Measurements from ENCODE around the gene ZFAND3. TPM values are rescaled to one million over a fixed set of nuclear protein-coding genes. Genes with fewer than 3 reads are reported as not detected.

The ZFAND3 gene
- total and polyA plus RNA-seq, 2 donors (not counting 3 experiments of a cell fraction or from before 2014, with no cell fraction given), result 15.4 to 54.2 TPM

DNA sequence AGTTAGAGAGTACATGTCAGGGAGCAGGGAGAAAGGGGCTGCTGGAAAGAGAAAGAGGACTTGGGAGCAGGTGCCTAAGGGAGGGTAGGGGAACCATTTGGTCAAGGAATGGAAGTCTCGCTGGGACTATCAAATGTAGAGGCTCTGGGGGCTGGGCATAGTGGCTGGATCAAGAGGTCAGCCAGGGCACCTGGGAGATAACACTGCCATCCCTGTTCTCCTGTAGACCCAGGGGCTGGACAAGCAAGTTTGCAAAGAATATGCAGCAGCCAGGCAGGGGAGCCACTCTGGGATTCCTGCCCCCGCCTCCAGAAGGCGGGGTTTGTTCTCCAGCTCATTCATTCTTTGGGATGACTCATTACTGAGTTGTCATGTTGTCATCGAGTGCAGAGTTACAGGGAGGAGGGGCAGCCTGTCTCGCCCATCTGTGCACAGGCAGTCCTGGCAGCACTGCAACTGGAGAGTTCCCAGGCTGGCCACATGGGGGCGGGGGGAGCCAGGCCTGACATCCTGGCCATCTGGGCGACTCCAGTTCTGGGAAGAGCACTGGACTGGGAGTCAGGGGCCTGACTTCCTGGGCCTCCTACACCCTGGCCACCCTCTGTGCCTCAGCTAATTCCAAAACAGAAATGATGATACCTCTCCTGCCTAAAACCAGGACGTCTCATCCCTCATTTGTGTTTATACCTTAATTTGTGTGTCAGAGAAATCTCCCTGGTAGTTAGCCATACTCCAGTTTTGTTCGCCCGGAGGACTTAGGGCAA, 28.2 kb upstream of the ZFAND3 start:
- Histone ChIP-seq H3K4me3 (replicated peaks in 1 of 3; ENCODE audit: insufficient read depth in 1 of 3, low read depth in 1 of 3, low read length in 3 of 3) (no peak overlapping the region), H3K36me3 (ENCODE audit: control insufficient read depth in 2 of 2, extremely low read depth in 1 of 2, insufficient read depth in 2 of 2, low read length in 2 of 2) (no peaks in the 10 kb centered on the region), H3K79me2 (ENCODE audit: control insufficient read depth, insufficient read depth, low read length) (no peaks in the 10 kb centered on the region), H3K27me3 (ENCODE audit: control insufficient read depth in 2 of 2, insufficient read depth in 2 of 2, low read length in 2 of 2) (peaks cover 2% of the 10 kb centered on the region in 2 experiments), H2AFZ (ENCODE audit: low read depth, low read length) (no peak overlapping the region), H4K20me1 (replicated peaks; ENCODE audit: control insufficient read depth, extremely low read depth, insufficient read depth, low read length) (no peaks in the 10 kb centered on the region), H3K4me1 (ENCODE audit: control insufficient read depth, extremely low read depth, insufficient read depth, low read length) (peaks cover 5% of the 10 kb centered on the region), H3K9me1 (replicated peaks; ENCODE audit: control insufficient read depth, extremely low read depth, insufficient read depth, low read length) (no peaks in the 10 kb centered on the region), H3K27ac (ENCODE audit: insufficient read depth, low read depth, low read length) (no peak overlapping the region), H3K9me3 (replicated peaks; ENCODE audit: control insufficient read depth, insufficient read depth, low read length) (no peaks in the 10 kb centered on the region), H3K4me2 (ENCODE audit: insufficient read depth, low read length) (no peak overlapping the region), H3K9ac (replicated peaks; ENCODE audit: extremely low read depth, insufficient read depth, low read length) (no peak overlapping the region)
- no TSS peak for BruUV-seq (replicated peaks)
- peak; percentile 94 for DNase-seq (ENCODE audit: low read depth, low spot score)
- ChIA-PET POLR2A (no interaction called here), CTCF (interaction anchor here (0.6 to 2.5 kb wide), 70 partner anchors 9 to 781 kb away, joined by 3 to 32 read pairs (median 4); partner anchors contain the start of gene ZFAND3)
- dilution Hi-C loops (cut with MboI; ENCODE audit: extremely low pct_ligation_motif_present, low sequenced_read_pairs), result no loop called here
- no peak for TF ChIP-seq GATA2 (IDR thresholded peaks at IDR 0.05; ENCODE audit: insufficient read depth, insufficient read length, low read depth, low read length)
- peak; percentile 97 for TF ChIP-seq FOS (IDR thresholded peaks at IDR 0.05; ENCODE audit: borderline replicate concordance, insufficient read depth, low read length)
- peak; percentile 97 for TF ChIP-seq JUN (IDR thresholded peaks at IDR 0.05; ENCODE audit: borderline replicate concordance, insufficient read depth, insufficient read length, low read depth)
- TF ChIP-seq POLR2A (IDR thresholded peaks at IDR 0.05; ENCODE audit: low read depth, low read length), result no peak
- TF ChIP-seq, protein P1, sequence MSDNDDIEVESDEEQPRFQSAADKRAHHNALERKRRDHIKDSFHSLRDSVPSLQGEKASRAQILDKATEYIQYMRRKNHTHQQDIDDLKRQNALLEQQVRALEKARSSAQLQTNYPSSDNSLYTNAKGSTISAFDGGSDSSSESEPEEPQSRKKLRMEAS (IDR thresholded peaks at IDR 0.05; ENCODE audit: insufficient read depth, insufficient read length), result no peak
- no peak for TF ChIP-seq MYC (IDR thresholded peaks at IDR 0.05; ENCODE audit: low read depth, low read length)
- peak; percentile 79 for TF ChIP-seq POLR2AphosphoS5 (IDR thresholded peaks at IDR 0.05; ENCODE audit: insufficient read depth, low read depth, low read length)
- TF ChIP-seq, protein P2, sequence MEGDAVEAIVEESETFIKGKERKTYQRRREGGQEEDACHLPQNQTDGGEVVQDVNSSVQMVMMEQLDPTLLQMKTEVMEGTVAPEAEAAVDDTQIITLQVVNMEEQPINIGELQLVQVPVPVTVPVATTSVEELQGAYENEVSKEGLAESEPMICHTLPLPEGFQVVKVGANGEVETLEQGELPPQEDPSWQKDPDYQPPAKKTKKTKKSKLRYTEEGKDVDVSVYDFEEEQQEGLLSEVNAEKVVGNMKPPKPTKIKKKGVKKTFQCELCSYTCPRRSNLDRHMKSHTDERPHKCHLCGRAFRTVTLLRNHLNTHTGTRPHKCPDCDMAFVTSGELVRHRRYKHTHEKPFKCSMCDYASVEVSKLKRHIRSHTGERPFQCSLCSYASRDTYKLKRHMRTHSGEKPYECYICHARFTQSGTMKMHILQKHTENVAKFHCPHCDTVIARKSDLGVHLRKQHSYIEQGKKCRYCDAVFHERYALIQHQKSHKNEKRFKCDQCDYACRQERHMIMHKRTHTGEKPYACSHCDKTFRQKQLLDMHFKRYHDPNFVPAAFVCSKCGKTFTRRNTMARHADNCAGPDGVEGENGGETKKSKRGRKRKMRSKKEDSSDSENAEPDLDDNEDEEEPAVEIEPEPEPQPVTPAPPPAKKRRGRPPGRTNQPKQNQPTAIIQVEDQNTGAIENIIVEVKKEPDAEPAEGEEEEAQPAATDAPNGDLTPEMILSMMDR (IDR thresholded peaks at IDR 0.05; ENCODE audit: extremely low read depth in 1 of 2, insufficient read depth in 1 of 2, low read depth in 1 of 2, low read length in 2 of 2), result peak; percentile 97 to 98
- TF ChIP-seq EZH2 (IDR thresholded peaks at IDR 0.05; ENCODE audit: borderline replicate concordance, low read depth, low read length, severe bottlenecking), result no peak
- FAIRE-seq, result peak; percentile 98
- intact Hi-C loops (cut with micrococcal nuclease), result loop anchor here (1.0 to 10.0 kb wide), 7 partner anchors 28 to 879 kb away; partner anchors contain the start of gene ZFAND3
